Measurements from ENCODE around the gene AP1G2.

AP1G2 gene

DNA sequence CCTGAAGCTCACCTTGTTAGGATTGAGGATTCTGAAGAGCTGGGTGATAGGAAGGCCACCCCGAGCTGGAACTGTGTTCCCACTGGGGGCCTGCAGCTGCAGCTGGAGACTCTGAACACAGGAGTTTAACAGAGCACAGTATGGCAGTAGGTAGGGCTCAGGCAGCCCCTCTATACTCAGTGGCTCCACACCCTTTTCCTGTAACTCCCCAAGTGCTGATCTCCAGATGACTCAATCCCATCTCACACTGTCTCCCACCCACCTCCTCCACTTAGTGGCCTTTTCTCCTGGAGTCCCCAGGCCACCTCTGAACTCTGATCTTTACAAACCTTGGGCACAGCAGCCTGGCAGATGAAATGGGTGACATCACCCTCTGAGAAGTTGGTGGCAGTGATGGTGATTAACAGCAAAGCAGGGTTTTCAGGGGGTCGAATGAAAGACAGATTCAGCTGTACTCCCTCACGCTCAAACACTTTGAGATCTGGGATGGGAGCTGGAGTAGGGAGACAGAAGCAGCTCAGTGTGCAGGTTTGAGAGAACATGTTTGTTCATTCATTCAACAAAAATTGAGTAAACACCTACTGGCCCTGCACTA lies 7.6 kb downstream of the AP1G2 start:
- H3K9ac ChIP-seq, result no peak overlapping the region
- H3K79me2 ChIP-seq (ENCODE audit: insufficient read depth, low read depth), result no peaks in the 10 kb centered on the region; the same call in 1 of the 2 replicates
- H3K4me3 ChIP-seq (IDR thresholded peaks at IDR 0.05; ENCODE audit: insufficient read depth, low read depth, low read length), result no peak overlapping the region
- H2AFZ ChIP-seq (ENCODE audit: low read depth), result no peak overlapping the region
- no peak overlapping the region for H3K4me2 ChIP-seq
- TF ChIP-seq, protein P1, sequence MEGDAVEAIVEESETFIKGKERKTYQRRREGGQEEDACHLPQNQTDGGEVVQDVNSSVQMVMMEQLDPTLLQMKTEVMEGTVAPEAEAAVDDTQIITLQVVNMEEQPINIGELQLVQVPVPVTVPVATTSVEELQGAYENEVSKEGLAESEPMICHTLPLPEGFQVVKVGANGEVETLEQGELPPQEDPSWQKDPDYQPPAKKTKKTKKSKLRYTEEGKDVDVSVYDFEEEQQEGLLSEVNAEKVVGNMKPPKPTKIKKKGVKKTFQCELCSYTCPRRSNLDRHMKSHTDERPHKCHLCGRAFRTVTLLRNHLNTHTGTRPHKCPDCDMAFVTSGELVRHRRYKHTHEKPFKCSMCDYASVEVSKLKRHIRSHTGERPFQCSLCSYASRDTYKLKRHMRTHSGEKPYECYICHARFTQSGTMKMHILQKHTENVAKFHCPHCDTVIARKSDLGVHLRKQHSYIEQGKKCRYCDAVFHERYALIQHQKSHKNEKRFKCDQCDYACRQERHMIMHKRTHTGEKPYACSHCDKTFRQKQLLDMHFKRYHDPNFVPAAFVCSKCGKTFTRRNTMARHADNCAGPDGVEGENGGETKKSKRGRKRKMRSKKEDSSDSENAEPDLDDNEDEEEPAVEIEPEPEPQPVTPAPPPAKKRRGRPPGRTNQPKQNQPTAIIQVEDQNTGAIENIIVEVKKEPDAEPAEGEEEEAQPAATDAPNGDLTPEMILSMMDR (conservative IDR thresholded peaks at IDR 0.05; ENCODE audit: low read depth, low read length), result no peak
- H3K27ac ChIP-seq, result no peak overlapping the region
- H4K20me1 ChIP-seq (ENCODE audit: insufficient read depth), result no peaks in the 10 kb centered on the region
- peaks cover 14% of the 10 kb centered on the region for H3K4me1 ChIP-seq (ENCODE audit: low read depth, poor library complexity, severe bottlenecking)
- no peaks in the 10 kb centered on the region for H3K27me3 ChIP-seq (ENCODE audit: insufficient read depth, low read depth)
- no peaks in the 10 kb centered on the region for H3K36me3 ChIP-seq (ENCODE audit: insufficient read depth)

DNA sequence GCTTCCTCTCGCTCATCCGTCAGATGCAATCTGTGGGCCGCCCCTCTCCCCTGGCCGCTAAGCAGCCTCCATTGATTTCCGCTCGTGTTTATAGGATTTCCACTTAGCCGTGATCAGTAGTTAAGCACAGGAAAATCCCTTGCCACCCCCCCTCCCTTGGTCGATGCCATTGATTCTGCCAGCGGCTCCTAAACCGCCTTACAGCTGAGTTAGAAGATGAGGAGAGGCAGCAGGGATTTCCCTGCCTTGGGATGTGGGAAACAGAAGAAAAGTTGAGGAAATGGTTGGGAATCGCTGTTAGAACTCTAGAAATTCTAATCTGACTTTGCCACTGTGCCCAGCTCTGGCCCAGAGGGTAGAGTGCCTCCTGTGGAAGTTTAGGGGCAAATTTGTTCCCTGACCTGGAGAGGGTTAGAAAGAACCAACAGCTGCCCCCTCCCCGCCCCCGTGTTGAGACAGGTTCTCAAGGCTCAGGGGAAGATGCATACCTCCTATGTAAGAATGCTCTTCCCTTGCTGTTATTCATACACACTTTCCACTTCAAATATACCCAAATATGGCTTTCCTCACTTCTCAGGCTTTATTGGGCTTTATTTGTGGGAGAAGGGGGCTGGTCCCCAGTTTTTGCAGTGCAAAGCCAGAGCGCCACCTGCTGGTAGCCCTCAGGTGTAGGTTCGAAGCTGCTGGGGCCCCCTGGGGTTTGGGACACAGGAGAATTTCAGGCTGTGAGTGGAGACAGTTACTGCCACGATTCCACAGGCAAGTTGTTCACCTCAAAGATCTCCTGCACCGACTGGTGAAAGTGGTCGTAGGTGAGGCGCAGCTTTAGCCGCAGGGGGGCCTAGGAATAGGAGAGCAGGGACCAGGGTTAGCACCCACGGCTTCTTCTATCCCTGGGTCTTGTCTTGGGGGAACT lies 8.3 kb downstream of the AP1G2 start:
- peaks cover 17% of the 10 kb centered on the region for H3K4me1 ChIP-seq (ENCODE audit: low read depth, poor library complexity, severe bottlenecking)
- no peak overlapping the region for H3K4me2 ChIP-seq
- TF ChIP-seq, protein P1 (conservative IDR thresholded peaks at IDR 0.05; ENCODE audit: low read depth, low read length), result peak; percentile 85
- H3K36me3 ChIP-seq (ENCODE audit: insufficient read depth), result no peaks in the 10 kb centered on the region
- no peak overlapping the region for H3K9ac ChIP-seq
- no peaks in the 10 kb centered on the region for H4K20me1 ChIP-seq (ENCODE audit: insufficient read depth)
- no peak overlapping the region for H3K4me3 ChIP-seq (IDR thresholded peaks at IDR 0.05; ENCODE audit: insufficient read depth, low read depth, low read length)
- no peak overlapping the region for H3K27ac ChIP-seq
- no peak overlapping the region for H2AFZ ChIP-seq (ENCODE audit: low read depth)
- no peaks in the 10 kb centered on the region; the same call in 1 of the 2 replicates for H3K79me2 ChIP-seq (ENCODE audit: insufficient read depth, low read depth)
- H3K27me3 ChIP-seq (ENCODE audit: insufficient read depth, low read depth), result no peaks in the 10 kb centered on the region

- no peaks in the 10 kb centered on the region for H3K36me3 ChIP-seq (ENCODE audit: insufficient read depth)
- no peak overlapping the region for H3K4me3 ChIP-seq (IDR thresholded peaks at IDR 0.05; ENCODE audit: insufficient read depth, low read depth, low read length)
- no peaks in the 10 kb centered on the region for H4K20me1 ChIP-seq (ENCODE audit: insufficient read depth)
- H3K27me3 ChIP-seq (ENCODE audit: insufficient read depth, low read depth), result no peaks in the 10 kb centered on the region
- H3K4me2 ChIP-seq, result no peak overlapping the region
- H2AFZ ChIP-seq (ENCODE audit: low read depth), result no peak overlapping the region
- no peak overlapping the region for H3K9ac ChIP-seq
- TF ChIP-seq, protein P1 (conservative IDR thresholded peaks at IDR 0.05; ENCODE audit: low read depth, low read length), result no peak
- no peaks in the 10 kb centered on the region; the same call in 1 of the 2 replicates for H3K79me2 ChIP-seq (ENCODE audit: insufficient read depth, low read depth)
- H3K4me1 ChIP-seq (ENCODE audit: low read depth, poor library complexity, severe bottlenecking), result peaks cover 17% of the 10 kb centered on the region
- no peak overlapping the region for H3K27ac ChIP-seq
These were observed 9.1 kb downstream of the AP1G2 start for GRCh38 chr14:23558346-23559009.

GRCh38 chr14:23557946-23558345 lies 9.6 kb downstream of the AP1G2 start:
- no peak overlapping the region for H3K4me3 ChIP-seq (IDR thresholded peaks at IDR 0.05; ENCODE audit: insufficient read depth, low read depth, low read length)
- H3K9ac ChIP-seq, result no peak overlapping the region
- no peak overlapping the region for H2AFZ ChIP-seq (ENCODE audit: low read depth)
- H3K36me3 ChIP-seq (ENCODE audit: insufficient read depth), result no peaks in the 10 kb centered on the region
- no peak overlapping the region for H3K27ac ChIP-seq
- H3K79me2 ChIP-seq (ENCODE audit: insufficient read depth, low read depth), result no peaks in the 10 kb centered on the region; the same call in 1 of the 2 replicates
- no peaks in the 10 kb centered on the region for H4K20me1 ChIP-seq (ENCODE audit: insufficient read depth)
- no peak overlapping the region for H3K4me2 ChIP-seq
- H3K4me1 ChIP-seq (ENCODE audit: low read depth, poor library complexity, severe bottlenecking), result peaks cover 17% of the 10 kb centered on the region
- TF ChIP-seq, protein P1 (conservative IDR thresholded peaks at IDR 0.05; ENCODE audit: low read depth, low read length), result no peak
- H3K27me3 ChIP-seq (ENCODE audit: insufficient read depth, low read depth), result no peaks in the 10 kb centered on the region
